SU-DHL-6 (cell line): ENCODE results near the gene TRMO.

Experiments
- H2AFZ ChIP-seq: fragments of 200-600 bp; sonication (generic); 2 replicates; pipeline ENCODE4 v1.6.1; 2014; ENCODE audit warnings: low read depth, mild to moderate bottlenecking, moderate library complexity, mixed read lengths, antibody characterized with exemption, low read length; ENCODE audit not compliant: severe bottlenecking
- H3F3A ChIP-seq: fragments of 200-600 bp; shearing (Covaris generic); 2 replicates; pipeline ENCODE4 v1.6.0; 2016; ENCODE audit warnings: antibody characterized with exemption, mild to moderate bottlenecking; ENCODE audit not compliant: insufficient read depth
- H3K27ac ChIP-seq: fragments of 200-600 bp; sonication (generic); 2 replicates; pipeline ENCODE4 v1.5.1; 2016; ENCODE audit warnings: low read depth, mild to moderate bottlenecking, low read length, moderate library complexity, mixed read lengths
- H3K27me3 ChIP-seq: fragments of 200-600 bp; sonication (generic), shearing (Covaris generic); 2 replicates; pipeline ENCODE4 v1.6.0; 2014; ENCODE audit warnings: mild to moderate bottlenecking, low read length
- H3K36me3 ChIP-seq: fragments of 200-600 bp; sonication (generic); 2 replicates; pipeline ENCODE4 v1.6.1; 2014; ENCODE audit warnings: mild to moderate bottlenecking, low read length, mixed read lengths
- H3K4me2 ChIP-seq: fragments of 300-600, 200-600 bp; shearing (Covaris generic), sonication (generic); 2 replicates; pipeline ENCODE4 v1.6.0; 2014; ENCODE audit warnings: low read length, low read depth, mild to moderate bottlenecking; ENCODE audit not compliant: poor library complexity, severe bottlenecking
- H3K4me3 ChIP-seq: fragments of 200-600 bp; sonication (generic); 2 replicates; pipeline ENCODE4 v1.5.1; 2014; ENCODE audit warnings: antibody characterized with exemption, low read length, mild to moderate bottlenecking, mixed read lengths; ENCODE audit not compliant: insufficient read depth, poor library complexity, severe bottlenecking
- H3K79me2 ChIP-seq: fragments of 200-600 bp; sonication (generic); 2 replicates; pipeline ENCODE4 v1.6.1; 2014; ENCODE audit warnings: mild to moderate bottlenecking, low read length, moderate library complexity; ENCODE audit not compliant: insufficient read depth
- H3K9ac ChIP-seq: fragments of 200-600 bp; sonication (generic); 2 replicates; pipeline ENCODE4 v1.7.0; 2014; ENCODE audit warnings: mild to moderate bottlenecking, low read length
- H3K9me2 ChIP-seq: fragments of 200-600 bp; sonication (generic); replicated peaks from 2 replicates; pipeline ENCODE4 v1.6.1; 2014; ENCODE audit warnings: low read length; ENCODE audit not compliant: insufficient read depth
- H3K9me3 ChIP-seq: fragments of 200-600 bp; sonication (generic); 2 replicates; pipeline ENCODE4 v1.6.1; 2014; ENCODE audit warnings: low read length, mixed read lengths; ENCODE audit not compliant: insufficient read depth
- H4K20me1 ChIP-seq: fragments of 200-600 bp; sonication (generic); 2 replicates; pipeline ENCODE4 v1.6.1; 2014; ENCODE audit warnings: low read depth, mild to moderate bottlenecking, antibody characterized with exemption, low read length, moderate library complexity, mixed read lengths
- CTCF ChIP-seq: fragments of 200-600 bp; sonication (generic); IDR thresholded peaks from one replicate; pipeline ENCODE4 v1.5.1; 2017; ENCODE audit warnings: antibody characterized with exemption, mild to moderate bottlenecking, low read length, moderate library complexity; ENCODE audit not compliant: insufficient read depth, poor library complexity, severe bottlenecking
- EZH2phosphoT487 ChIP-seq: fragments of 200-600 bp; sonication (generic), shearing (Covaris generic); conservative IDR thresholded peaks from 2 replicates; pipeline ENCODE4 v1.6.1; 2018; ENCODE audit warnings: mild to moderate bottlenecking, antibody characterized with exemption, low read length, moderate library complexity, mixed read lengths

Gene TRMO

DNA sequence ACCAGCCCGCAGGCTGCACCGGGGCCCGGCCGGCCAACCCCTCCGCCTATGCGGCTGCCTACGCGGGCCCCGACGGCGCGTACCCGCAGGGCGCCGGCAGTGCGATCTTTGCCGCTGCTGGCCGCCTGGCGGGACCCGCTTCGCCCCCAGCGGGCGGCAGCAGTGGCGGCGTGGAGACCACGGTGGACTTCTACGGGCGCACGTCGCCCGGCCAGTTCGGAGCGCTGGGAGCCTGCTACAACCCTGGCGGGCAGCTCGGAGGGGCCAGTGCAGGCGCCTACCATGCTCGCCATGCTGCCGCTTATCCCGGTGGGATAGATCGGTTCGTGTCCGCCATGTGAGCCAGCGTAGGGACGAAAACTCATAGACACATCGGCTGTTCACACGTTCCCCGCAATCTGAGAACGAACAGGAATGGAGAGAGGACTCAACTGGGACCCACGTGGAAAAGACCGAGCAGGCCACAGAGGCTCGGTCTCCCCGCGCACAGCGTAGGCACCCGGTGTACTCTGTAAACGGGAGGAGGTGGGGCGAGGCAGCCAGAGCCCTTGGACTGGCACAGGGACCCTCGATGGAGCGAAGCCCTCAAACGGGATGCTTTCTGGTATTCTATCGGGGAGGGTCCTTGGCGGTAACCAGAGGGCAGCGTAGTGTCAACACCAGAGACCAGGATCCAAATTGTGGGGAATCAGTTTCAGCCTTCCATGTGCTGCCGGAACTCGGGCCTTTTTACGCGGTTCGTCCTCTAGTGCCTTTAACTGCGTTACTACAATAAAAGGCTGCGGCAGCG is 67.4 kb downstream of the TRMO start:
- H3F3A ChIP-seq = no peaks in the 10 kb centered on the region
- no peak overlapping the region for H3K4me3 ChIP-seq

More for the DNA sequence above, 67.4 kb downstream of the TRMO start:
- H3K4me2 ChIP-seq = no peak overlapping the region
- no peak for TF ChIP-seq CTCF
- TF ChIP-seq EZH2phosphoT487 = no peak
- no peaks in the 10 kb centered on the region for H3K9me3 ChIP-seq
- H3K27me3 ChIP-seq = no peaks in the 10 kb centered on the region
- no peaks in the 10 kb centered on the region for H4K20me1 ChIP-seq
- H3K9me2 ChIP-seq = no peaks in the 10 kb centered on the region
- H2AFZ ChIP-seq = no peak overlapping the region
- H3K79me2 ChIP-seq = no peaks in the 10 kb centered on the region
- no peak overlapping the region for H3K27ac ChIP-seq
- no peaks in the 10 kb centered on the region for H3K36me3 ChIP-seq
- H3K9ac ChIP-seq = no peak overlapping the region
